Osteocyte (in vitro differentiated cells): Measurements from ENCODE around the gene DCTPP1. TPM values are rescaled to one million over a fixed set of nuclear protein-coding genes. Genes with fewer than 3 reads are reported as not detected.
A peak's percentile ranks its signal among the peaks of the same experiment; 100 is the strongest.

ENCODE experiments used
- DNase-seq: peaks from one replicate; pipeline ENCODE4 v3.0.0; 2021; ENCODE audit warnings: mixed read lengths; ENCODE audit not compliant: unreplicated experiment; ENCODE audit errors: extremely low spot score
- H3K27ac Mint-ChIP-seq: one replicate; pipeline ENCODE4 v1.8.0; 2021; ENCODE audit warnings: mild to moderate bottlenecking, mixed read lengths; ENCODE audit not compliant: unreplicated experiment
- H3K27me3 Mint-ChIP-seq: one replicate; pipeline ENCODE4 v1.8.0; 2021; ENCODE audit warnings: mixed read lengths; ENCODE audit not compliant: unreplicated experiment
- H3K36me3 Mint-ChIP-seq: one replicate; pipeline ENCODE4 v1.8.0; 2021; ENCODE audit warnings: mixed read lengths; ENCODE audit not compliant: unreplicated experiment
- H3K4me1 Mint-ChIP-seq: one replicate; pipeline ENCODE4 v1.8.0; 2021; ENCODE audit warnings: mixed read lengths; ENCODE audit not compliant: unreplicated experiment
- H3K4me3 Mint-ChIP-seq: one replicate; pipeline ENCODE4 v1.8.0; 2021; ENCODE audit warnings: mild to moderate bottlenecking, moderate library complexity, mixed read lengths; ENCODE audit not compliant: unreplicated experiment
- H3K9me3 Mint-ChIP-seq: one replicate; pipeline ENCODE4 v1.8.0; 2021; ENCODE audit warnings: mixed read lengths; ENCODE audit not compliant: unreplicated experiment
- CTCF ChIP-seq: fragments of 200-600 bp; sonication (generic); IDR thresholded peaks from 2 replicates; pipeline ENCODE4 v1.5.0; 2021; ENCODE audit warnings: antibody characterized with exemption, mild to moderate bottlenecking, moderate library complexity
- total RNA-seq: library from RNA; stranded (reverse); gene quantifications from 2 replicates; pipeline ENCODE4 v1.2.1, GENCODE V29; 2021

DCTPP1 gene
- total RNA-seq, 1 donor from 2014 or later: 26.8 TPM

GRCh38 chr16:30446203-30446595, 16.4 kb upstream of the DCTPP1 start:
- Mint-ChIP-seq H3K9me3 (peaks cover 4% of the 10 kb centered on the region), H3K27ac (peak overlapping the region; percentile 87), H3K4me1 (peaks cover 20% of the 10 kb centered on the region), H3K27me3 (no peaks in the 10 kb centered on the region), H3K4me3 (peak overlapping the region; percentile 85), H3K36me3 (peaks cover 19% of the 10 kb centered on the region)
- TF ChIP-seq CTCF: no peak
- no peak for DNase-seq

DNA sequence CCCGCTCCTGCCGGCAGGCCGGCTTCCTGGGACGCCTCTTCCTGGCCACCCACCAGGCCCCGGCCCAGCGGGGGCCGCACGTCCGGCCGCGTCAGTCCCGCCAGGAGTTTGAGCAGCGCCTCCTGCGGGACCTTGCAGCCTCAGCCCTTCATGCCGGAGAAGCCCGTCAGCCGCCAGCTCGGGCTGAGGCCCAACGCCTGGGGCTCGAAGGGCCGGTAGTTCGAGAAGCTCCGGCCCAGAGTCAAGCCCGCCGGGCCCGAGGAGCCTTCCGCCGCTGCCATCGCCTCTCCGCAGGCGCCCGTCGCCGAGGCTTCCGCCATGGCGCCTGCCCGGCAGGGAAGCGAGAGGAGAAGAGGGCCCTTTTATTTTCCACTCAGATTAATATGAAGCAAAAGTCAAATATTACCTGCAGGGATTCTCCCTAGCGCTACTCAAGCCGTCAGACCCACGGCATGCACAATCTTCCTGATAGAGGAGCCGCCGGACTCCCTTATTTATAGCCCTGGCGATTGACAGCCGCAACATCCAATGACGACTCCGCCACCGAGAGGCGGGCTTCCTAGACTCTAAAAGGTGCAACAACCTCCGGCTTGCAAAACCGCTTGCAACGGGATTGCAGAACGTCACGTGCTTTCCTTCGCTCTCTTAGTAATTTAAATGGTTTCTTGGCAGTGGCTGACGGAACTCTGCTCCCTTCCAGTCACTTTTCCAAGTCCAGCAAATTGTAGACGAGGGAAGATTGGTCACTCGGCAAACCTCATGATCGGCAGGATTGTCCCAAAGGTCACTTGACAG, 15.8 kb upstream of the DCTPP1 start, which contains the start of gene SEPHS2:
SEPHS2 (minus strand) TSS at position 467 of the 795 bp plus-strand sequence; CDS start at position 320, 147 bp downstream.
- peaks cover 20% of the 10 kb centered on the region for H3K4me1 Mint-ChIP-seq
- no peaks in the 10 kb centered on the region for H3K27me3 Mint-ChIP-seq
- peaks cover 19% of the 10 kb centered on the region for H3K36me3 Mint-ChIP-seq
- H3K4me3 Mint-ChIP-seq: peak within 1 kb of the TSS; percentile 85
- H3K27ac Mint-ChIP-seq: peak within 1 kb of the TSS; percentile 87
- peaks cover 4% of the 10 kb centered on the region for H3K9me3 Mint-ChIP-seq
- DNase-seq: peak; percentile 97
- TF ChIP-seq CTCF: peak; percentile 62

GRCh38 chr16:30445149-30445407, 15.2 kb upstream of the DCTPP1 start:
- H3K4me3 Mint-ChIP-seq: peak overlapping the region; percentile 85
- peak overlapping the region; percentile 76 for H3K27ac Mint-ChIP-seq
- peaks cover 20% of the 10 kb centered on the region for H3K4me1 Mint-ChIP-seq
- no peak for TF ChIP-seq CTCF
- H3K27me3 Mint-ChIP-seq: no peaks in the 10 kb centered on the region
- peaks cover 4% of the 10 kb centered on the region for H3K9me3 Mint-ChIP-seq
- DNase-seq: no peak
- H3K36me3 Mint-ChIP-seq: peaks cover 19% of the 10 kb centered on the region

- peaks cover 20% of the 10 kb centered on the region for H3K4me1 Mint-ChIP-seq
- peak overlapping the region; percentile 76 for H3K27ac Mint-ChIP-seq
- peaks cover 19% of the 10 kb centered on the region for H3K36me3 Mint-ChIP-seq
- no peak for TF ChIP-seq CTCF
- no peaks in the 10 kb centered on the region for H3K27me3 Mint-ChIP-seq
- H3K4me3 Mint-ChIP-seq: peak overlapping the region; percentile 85
- DNase-seq: no peak
- peaks cover 4% of the 10 kb centered on the region for H3K9me3 Mint-ChIP-seq
Measured at GRCh38 chr16:30444231-30445148, 14.7 kb upstream of the DCTPP1 start.

DNA sequence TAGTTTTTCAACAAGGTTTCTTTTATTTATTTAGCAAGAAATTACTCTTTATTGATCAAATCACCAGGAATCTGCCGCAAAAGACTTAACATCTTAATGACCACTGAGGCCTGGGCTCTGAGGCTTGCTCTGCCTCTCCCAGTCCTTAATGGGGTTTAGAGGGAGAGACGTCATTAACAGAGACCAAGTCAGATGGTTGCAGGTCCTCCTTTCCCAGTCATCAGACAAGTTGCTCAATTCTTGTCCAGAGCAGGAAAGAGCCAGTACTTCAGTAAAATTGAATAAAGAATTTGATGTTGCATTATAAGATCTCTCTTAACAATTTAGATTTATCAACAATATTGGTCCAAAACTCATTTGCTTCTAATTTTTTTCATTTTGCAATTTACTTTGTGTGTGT, 13.8 kb upstream of the DCTPP1 start:
- H3K4me3 Mint-ChIP-seq: peak overlapping the region; percentile 85
- no peak for DNase-seq
- TF ChIP-seq CTCF: no peak
- H3K27me3 Mint-ChIP-seq: no peaks in the 10 kb centered on the region
- peaks cover 19% of the 10 kb centered on the region for H3K36me3 Mint-ChIP-seq
- no peak overlapping the region for H3K27ac Mint-ChIP-seq
- peaks cover 4% of the 10 kb centered on the region for H3K9me3 Mint-ChIP-seq
- peaks cover 20% of the 10 kb centered on the region for H3K4me1 Mint-ChIP-seq
